Activated CD8-positive, alpha-beta memory T cell treated with anti-CD3 and anti-CD28 coated beads for 24 hours (primary cell): ENCODE results near the gene FBXO7.

Source experiments
- DNase-seq: peaks from one replicate; pipeline ENCODE4 v3.0.0-alpha.2; 2020

Gene FBXO7

DNA sequence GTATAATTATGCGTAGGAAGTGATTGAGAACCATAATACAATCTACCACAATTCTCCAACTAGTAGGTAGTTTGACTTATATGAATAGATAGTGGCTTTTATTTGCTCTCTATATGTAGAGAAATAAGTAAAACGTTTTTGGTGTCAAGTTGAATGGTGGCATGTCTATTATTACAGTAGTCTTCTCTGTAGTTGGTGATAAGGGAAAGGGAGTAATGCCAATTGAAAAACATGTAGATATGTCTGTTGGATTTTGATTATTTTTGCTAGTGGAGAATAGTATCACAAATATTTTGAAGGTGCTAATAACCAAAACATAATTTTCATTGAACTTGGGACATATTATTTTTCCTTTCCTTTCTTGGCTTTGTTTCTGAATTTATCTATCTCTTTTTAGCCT lies 17.5 kb downstream of the FBXO7 start:
- DNase-seq, result no peak

DNA sequence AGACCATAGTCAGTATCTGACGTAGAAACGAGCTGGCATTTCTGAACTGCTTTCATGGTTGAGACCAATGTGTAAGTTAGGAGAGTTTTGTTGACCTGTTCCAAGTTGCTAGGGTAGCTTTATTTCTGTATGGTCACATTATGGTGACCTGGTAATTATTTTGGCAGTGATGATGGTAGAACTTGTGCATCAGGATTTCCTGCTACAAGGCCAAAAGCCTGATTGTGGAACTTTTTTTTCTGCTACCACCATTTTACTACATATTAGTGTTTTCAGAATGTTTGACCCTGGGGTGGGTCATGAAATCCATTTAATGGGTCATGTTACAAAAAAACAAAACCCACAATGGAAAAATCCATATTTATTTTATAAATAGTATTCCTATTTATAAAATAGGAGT lies 18.9 kb downstream of the FBXO7 start:
- DNase-seq, result no peak

DNA sequence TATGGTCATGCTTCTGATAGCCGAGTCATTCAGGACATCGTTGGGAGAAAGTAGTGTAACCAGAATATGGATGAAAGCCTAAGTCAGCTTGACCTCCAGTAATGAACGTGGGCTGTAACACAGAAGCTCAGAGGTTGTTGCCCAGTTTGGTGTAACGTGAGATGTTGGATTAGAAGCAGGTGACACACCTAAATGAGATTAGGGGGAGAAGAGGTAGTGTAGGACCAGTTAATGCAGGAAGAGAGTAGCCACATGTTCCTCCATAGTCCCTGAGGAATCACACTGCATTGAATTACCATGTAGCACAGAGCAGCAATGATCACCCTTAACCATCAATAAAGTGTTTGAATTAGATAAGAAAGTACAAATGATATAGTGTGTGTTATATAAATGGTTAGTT lies 20.4 kb downstream of the FBXO7 start:
- no peak for DNase-seq

GRCh38 chr22:32499666-32500065 lies 25.1 kb downstream of the FBXO7 start:
- DNase-seq, result no peak

GRCh38 chr22:32501836-32502752 lies 27.5 kb downstream of the FBXO7 start:
- DNase-seq, result no peak

DNA sequence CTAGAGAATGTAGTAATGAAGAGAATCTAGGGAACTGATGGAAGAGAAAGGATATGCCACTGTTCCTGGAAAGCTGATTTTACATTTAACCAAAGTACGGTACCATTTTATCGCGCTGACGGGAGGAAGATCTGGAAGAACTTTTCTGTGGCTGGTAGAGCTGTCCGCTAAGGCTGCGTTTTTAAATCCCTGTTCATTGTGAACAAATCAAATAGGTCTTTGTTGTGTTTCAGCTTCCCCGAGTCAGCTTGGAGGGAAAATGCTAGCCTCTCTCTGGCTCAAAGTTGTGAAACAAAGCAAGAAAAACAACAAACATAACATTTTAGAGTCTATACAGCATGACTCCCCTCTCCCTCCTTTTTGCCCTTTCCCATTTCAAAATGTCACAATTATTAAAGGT lies 34.4 kb downstream of the FBXO7 start:
- no peak for DNase-seq

DNA sequence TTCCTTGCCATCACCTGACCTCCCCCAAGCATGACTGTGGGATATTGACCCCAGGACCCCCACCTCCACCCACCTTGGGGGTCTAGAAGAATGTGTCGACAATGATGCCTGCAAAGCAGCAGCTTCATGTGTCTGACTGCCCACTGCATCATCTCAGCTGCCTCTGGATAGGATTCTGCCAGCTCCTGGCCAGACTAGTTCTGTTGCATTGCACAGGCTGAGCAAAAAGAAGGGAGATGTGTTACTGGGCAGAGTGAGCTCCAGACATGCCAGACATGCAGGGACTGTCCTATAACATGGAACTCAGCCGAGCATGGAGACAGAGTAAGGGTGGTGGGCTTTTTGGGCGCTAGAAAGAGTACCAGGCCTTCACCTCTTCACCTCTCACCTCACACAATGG lies 36.7 kb downstream of the FBXO7 start:
- DNase-seq, result no peak

- no peak for DNase-seq
Observed at GRCh38 chr22:32511776-32512175, 37.2 kb downstream of the FBXO7 start.

GRCh38 chr22:32512267-32512982 lies 37.8 kb downstream of the FBXO7 start:
- no peak for DNase-seq

GRCh38 chr22:32515084-32515483 lies 40.5 kb downstream of the FBXO7 start:
- DNase-seq, result no peak

GRCh38 chr22:32517488-32517887 lies 42.9 kb downstream of the FBXO7 start:
- DNase-seq, result no peak

- no peak for DNase-seq
Observed at GRCh38 chr22:32517921-32518320, 43.3 kb downstream of the FBXO7 start.

- no peak for DNase-seq
Observed at GRCh38 chr22:32518381-32518780, 43.8 kb downstream of the FBXO7 start.

- no peak for DNase-seq
Observed at GRCh38 chr22:32518848-32519247, 44.2 kb downstream of the FBXO7 start.

GRCh38 chr22:32520612-32521011 lies 46.0 kb downstream of the FBXO7 start:
- DNase-seq, result no peak

- DNase-seq, result no peak
Observed at GRCh38 chr22:32522237-32522636, 47.6 kb downstream of the FBXO7 start.

- DNase-seq, result no peak
Observed at GRCh38 chr22:32527756-32528155, 53.1 kb downstream of the FBXO7 start.

- DNase-seq, result no peak
Observed at GRCh38 chr22:32528316-32528715, 53.7 kb downstream of the FBXO7 start.

- peak; percentile 84 for DNase-seq
Observed at GRCh38 chr22:32528984-32529982, 54.7 kb downstream of the FBXO7 start.

DNA sequence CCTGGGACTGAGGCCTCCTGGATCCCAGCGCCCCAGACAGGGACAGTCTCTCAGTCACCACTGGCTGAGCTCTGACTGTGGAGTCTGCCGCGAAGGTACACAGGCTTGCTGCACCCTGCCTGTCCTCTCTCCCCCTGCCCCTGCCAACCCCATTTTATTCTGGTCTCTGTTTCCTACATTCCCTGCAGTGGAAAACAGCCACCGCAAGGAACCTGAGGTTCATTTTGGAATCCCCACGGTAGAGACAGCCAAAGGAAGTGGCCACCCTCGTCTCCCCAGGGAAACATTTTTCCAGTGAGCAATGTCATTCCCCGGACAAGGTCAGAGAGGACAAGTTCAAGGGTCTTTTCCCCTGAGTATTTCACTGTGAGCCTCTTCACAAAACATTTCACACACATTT lies 56.6 kb downstream of the FBXO7 start:
- no peak for DNase-seq

DNA sequence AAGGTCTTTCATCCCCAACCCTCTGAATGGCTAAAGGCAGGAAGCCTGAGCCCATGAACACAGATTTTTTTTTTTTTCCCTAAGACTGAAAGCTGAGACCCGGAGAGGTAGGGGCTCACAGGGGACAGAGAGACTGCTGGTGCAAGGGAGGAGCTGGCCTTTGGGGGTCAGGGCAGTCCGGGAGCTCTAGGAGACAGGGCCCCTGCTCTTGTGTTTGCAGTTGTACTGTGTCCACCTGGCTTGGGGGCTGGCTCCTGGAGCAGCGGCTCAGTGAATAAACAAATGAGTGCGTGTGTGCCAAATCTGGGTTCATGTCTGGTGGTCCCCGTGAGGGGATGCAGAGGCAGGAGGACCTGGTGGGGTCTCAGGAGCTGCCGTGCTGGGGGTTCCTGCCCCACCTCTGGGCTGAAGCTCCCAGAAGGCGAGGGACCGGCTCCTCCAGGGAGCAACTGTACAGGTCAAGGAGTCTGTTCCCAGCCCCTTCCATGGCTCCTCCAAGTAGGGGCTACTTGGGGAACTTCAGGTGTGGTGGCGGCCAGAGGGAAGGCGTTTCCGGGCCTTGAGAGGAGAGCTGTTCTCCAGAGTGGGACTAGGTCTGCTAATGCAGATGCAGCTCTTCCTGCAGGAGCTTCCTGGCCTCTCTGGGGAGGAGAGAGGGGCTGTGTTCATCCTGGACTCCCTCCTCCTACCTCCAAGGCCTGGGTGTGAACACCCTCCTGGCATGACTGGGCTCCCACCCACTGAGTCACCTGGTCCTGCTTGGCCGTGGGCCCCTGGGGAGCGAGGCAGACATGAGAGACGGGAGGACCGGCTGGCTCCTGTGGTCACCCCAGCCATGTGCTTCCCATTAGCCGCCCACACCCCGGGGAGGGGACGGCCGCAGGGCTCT lies 57.6 kb downstream of the FBXO7 start:
- DNase-seq, result no peak

DNA sequence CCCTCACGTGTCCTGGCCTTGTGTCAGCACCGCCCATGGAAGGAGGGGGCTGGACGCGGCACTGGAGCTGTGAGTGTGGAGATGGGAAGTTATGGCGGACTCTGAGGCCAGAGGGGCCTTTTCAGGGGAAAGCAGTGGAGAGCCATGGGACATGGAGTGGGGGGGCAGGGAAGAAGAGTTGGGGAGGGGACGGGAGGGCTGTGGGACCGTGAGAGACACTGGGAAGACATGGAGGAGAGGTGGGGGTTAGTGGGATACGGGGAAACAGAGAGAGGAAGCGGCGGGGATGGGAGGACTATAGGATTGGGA lies 58.2 kb downstream of the FBXO7 start:
- DNase-seq, result no peak
